Inferior parietal cortex (tissue), 1 donor: Measurements from ENCODE around the gene KIRREL3.

Experiments used
- DNase-seq: peaks from one replicate; pipeline ENCODE4 v3.0.0-alpha.2; 2016; ENCODE audit errors: extremely low spot score

KIRREL3 gene

GRCh38 chr11:126512251-126512650, 488.3 kb downstream of the KIRREL3 start:
- no peak for DNase-seq

GRCh38 chr11:126511475-126512115, 489.0 kb downstream of the KIRREL3 start:
- no peak for DNase-seq

- DNase-seq: no peak
Observed at GRCh38 chr11:126510621-126511370, 489.8 kb downstream of the KIRREL3 start.

GRCh38 chr11:126507646-126508045, 492.9 kb downstream of the KIRREL3 start:
- no peak for DNase-seq

GRCh38 chr11:126506789-126507188, 493.8 kb downstream of the KIRREL3 start:
- DNase-seq: no peak

GRCh38 chr11:126502982-126503381, 497.6 kb downstream of the KIRREL3 start:
- DNase-seq: no peak

- DNase-seq: no peak
Observed at GRCh38 chr11:126502159-126502558, 498.4 kb downstream of the KIRREL3 start.

GRCh38 chr11:126501641-126502040, 498.9 kb downstream of the KIRREL3 start:
- DNase-seq: no peak

GRCh38 chr11:126500981-126501380, 499.6 kb downstream of the KIRREL3 start:
- DNase-seq: no peak

- no peak for DNase-seq
Observed at GRCh38 chr11:126499131-126499752, 501.3 kb downstream of the KIRREL3 start.

GRCh38 chr11:126498281-126498680, 502.3 kb downstream of the KIRREL3 start:
- DNase-seq: no peak

GRCh38 chr11:126497581-126498122, 502.9 kb downstream of the KIRREL3 start:
- no peak for DNase-seq

GRCh38 chr11:126496576-126497337, 503.8 kb downstream of the KIRREL3 start:
- DNase-seq: no peak

- no peak for DNase-seq
Observed at GRCh38 chr11:126495281-126496220, 505.0 kb downstream of the KIRREL3 start.

- DNase-seq: no peak
Observed at GRCh38 chr11:126494831-126495230, 505.7 kb downstream of the KIRREL3 start.

GRCh38 chr11:126492331-126493082, 508.1 kb downstream of the KIRREL3 start:
- no peak for DNase-seq

- no peak for DNase-seq
Observed at GRCh38 chr11:126491092-126491491, 509.5 kb downstream of the KIRREL3 start.

- DNase-seq: no peak
Observed at GRCh38 chr11:126489836-126490660, 510.5 kb downstream of the KIRREL3 start.
